ENCODE data around the gene ZNF577. TPM values are rescaled to one million over a fixed set of nuclear protein-coding genes. Genes with fewer than 3 reads are reported as not detected.
"Not testable (repeated sequence)": the region's sequence is repeated elsewhere in the genome, so short reads cannot be mapped to it uniquely, and the experiment has no call there.

ZNF577 gene
- total and polyA plus RNA-seq, 2 of the 13 experiments (the other 11 are each of a cell fraction or from before 2014, with no cell fraction given), result 5.7 to 7.6 TPM

DNA sequence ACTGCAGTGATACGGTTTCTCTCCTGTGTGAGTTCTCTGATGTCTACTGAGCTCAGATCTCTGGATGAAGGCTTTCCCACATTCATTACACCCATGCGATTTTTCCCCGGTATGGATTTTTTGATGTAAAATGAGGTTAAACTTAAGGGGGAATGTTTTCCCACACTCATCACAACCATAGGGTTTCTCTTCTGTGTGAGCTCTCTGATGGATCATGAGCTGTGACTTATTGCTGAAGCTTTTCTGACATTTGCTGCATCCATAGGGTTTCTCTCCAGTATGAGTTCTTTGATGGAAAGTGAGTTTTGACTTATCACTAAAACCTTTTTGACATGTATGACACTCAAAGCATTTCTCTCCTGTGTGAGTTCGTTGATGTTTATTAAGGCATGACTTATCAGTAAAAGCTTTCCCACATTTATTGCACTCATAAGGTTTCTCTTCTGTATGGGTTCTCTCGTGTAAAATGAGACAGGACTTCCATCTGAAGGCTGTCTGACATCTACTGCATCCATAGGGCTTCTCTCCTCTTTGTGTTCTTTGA, 27.6 kb upstream of the ZNF577 start:
- no peaks in the 10 kb centered on the region for H3K79me2 ChIP-seq (ENCODE audit: insufficient read depth, low read length)
- TF ChIP-seq ZNF235 (CRISPR knock-in tag; IDR thresholded peaks at IDR 0.05; ENCODE audit: borderline replicate concordance), result no peak
- TF ChIP-seq, protein P1, sequence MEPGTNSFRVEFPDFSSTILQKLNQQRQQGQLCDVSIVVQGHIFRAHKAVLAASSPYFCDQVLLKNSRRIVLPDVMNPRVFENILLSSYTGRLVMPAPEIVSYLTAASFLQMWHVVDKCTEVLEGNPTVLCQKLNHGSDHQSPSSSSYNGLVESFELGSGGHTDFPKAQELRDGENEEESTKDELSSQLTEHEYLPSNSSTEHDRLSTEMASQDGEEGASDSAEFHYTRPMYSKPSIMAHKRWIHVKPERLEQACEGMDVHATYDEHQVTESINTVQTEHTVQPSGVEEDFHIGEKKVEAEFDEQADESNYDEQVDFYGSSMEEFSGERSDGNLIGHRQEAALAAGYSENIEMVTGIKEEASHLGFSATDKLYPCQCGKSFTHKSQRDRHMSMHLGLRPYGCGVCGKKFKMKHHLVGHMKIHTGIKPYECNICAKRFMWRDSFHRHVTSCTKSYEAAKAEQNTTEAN (CRISPR knock-in tag; conservative IDR thresholded peaks at IDR 0.05), result no peak
- TF ChIP-seq ZNF230 (CRISPR knock-in tag; IDR thresholded peaks at IDR 0.05), result no peak
- TF ChIP-seq, protein P2, sequence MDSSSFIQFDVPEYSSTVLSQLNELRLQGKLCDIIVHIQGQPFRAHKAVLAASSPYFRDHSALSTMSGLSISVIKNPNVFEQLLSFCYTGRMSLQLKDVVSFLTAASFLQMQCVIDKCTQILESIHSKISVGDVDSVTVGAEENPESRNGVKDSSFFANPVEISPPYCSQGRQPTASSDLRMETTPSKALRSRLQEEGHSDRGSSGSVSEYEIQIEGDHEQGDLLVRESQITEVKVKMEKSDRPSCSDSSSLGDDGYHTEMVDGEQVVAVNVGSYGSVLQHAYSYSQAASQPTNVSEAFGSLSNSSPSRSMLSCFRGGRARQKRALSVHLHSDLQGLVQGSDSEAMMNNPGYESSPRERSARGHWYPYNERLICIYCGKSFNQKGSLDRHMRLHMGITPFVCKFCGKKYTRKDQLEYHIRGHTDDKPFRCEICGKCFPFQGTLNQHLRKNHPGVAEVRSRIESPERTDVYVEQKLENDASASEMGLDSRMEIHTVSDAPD (CRISPR knock-in tag; IDR thresholded peaks at IDR 0.05), result no peak
- TF ChIP-seq, protein P3, sequence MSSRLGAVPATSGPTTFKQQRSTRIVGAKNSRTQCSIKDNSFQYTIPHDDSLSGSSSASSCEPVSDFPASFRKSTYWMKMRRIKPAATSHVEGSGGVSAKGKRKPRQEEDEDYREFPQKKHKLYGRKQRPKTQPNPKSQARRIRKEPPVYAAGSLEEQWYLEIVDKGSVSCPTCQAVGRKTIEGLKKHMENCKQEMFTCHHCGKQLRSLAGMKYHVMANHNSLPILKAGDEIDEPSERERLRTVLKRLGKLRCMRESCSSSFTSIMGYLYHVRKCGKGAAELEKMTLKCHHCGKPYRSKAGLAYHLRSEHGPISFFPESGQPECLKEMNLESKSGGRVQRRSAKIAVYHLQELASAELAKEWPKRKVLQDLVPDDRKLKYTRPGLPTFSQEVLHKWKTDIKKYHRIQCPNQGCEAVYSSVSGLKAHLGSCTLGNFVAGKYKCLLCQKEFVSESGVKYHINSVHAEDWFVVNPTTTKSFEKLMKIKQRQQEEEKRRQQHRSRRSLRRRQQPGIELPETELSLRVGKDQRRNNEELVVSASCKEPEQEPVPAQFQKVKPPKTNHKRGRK (CRISPR knock-in tag; IDR thresholded peaks at IDR 0.05), result no peak
- TF ChIP-seq ZNF274 (CRISPR knock-in tag; IDR thresholded peaks at IDR 0.05), result peak; percentile 88; the same call in 1 of the 2 replicates
- no peak for TF ChIP-seq FIP1L1 (IDR thresholded peaks at IDR 0.05; ENCODE audit: borderline replicate concordance, insufficient read depth, low read depth, low read length)
- no peak for TF ChIP-seq IKZF1 (IDR thresholded peaks at IDR 0.05)
- POLR2A ChIA-PET, result no interaction called here
- no peaks in the 10 kb centered on the region for H3K36me3 ChIP-seq (replicated peaks in 1 of 2; ENCODE audit: control insufficient read depth in 1 of 2, insufficient read depth in 2 of 2, low read length in 2 of 2)
- 28% methylated on average over 5 of the region's 5 CpGs for WGBS (ENCODE audit: low lambda C conversion rate)
- BruUV-seq (replicated peaks), result no TSS peak
- no peaks in the 10 kb centered on the region for H3K4me1 ChIP-seq (ENCODE audit: insufficient read depth, low read length)
- no peaks in the 10 kb centered on the region for H4K20me1 ChIP-seq (ENCODE audit: insufficient read depth, low read length)
- intact Hi-C loops (cut with micrococcal nuclease; ENCODE audit: unreplicated experiment) (no loop called here), in situ Hi-C loops (cut with HindIII; ENCODE audit: extremely low pct_ligation_motif_present, low pct_unique_long_range_greater_than_20kb) (no loop called here)
- no peaks in the 10 kb centered on the region for H3K27me3 ChIP-seq (ENCODE audit: control insufficient read depth in 1 of 2, insufficient read depth in 2 of 2, low read length in 2 of 2)
- ATAC-seq, result no peak
- CTCF ChIA-PET (ENCODE audit: low intra/inter-chr PET ratio, low total read pairs), result no interaction called here
- no peak overlapping the region for H3K27ac ChIP-seq (ENCODE audit: extremely low read length, insufficient read depth, low read length)
- DNase-seq (ENCODE audit: low spot score), result no peak
- H3K4me2 ChIP-seq (ENCODE audit: low read depth, low read length), result no peak overlapping the region
- no peak overlapping the region for H3K9ac ChIP-seq (ENCODE audit: insufficient read depth, low read depth, low read length)
- H2AFZ ChIP-seq (ENCODE audit: low read length), result no peak overlapping the region
- H3K4me3 ChIP-seq (replicated peaks in 1 of 3; ENCODE audit: insufficient read depth in 1 of 3, low read depth in 2 of 3, low read length in 3 of 3), result no peak overlapping the region
- no peak for FAIRE-seq
- peaks cover 86% of the 10 kb centered on the region for H3K9me3 ChIP-seq (ENCODE audit: low read length)

DNA sequence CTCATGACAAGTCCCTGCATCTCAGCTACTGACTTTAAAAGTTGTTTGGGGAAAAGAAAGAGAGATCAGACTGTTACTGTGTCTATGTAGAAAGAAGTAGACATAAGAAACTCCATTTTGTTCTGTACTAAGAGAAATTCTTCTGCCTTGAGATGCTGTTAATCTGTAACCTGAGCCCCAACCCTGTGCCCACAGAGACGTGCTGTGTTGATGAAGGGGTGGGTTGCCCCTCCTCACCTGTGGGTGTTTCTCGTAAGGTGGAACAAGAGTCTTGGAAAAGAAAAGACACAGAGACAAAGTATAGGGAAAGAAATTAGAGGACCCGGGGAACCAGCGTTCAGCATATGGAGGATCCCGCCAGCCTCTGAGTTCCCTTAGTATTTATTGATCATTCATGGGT, 20.2 kb upstream of the ZNF577 start:
- POLR2A ChIA-PET; DNase-seq (ENCODE audit: low spot score); H3K27me3 ChIP-seq (ENCODE audit: control insufficient read depth in 1 of 2, insufficient read depth in 2 of 2, low read length in 2 of 2); ATAC-seq; in situ Hi-C loops (cut with HindIII; ENCODE audit: extremely low pct_ligation_motif_present, low pct_unique_long_range_greater_than_20kb); H3K27ac ChIP-seq (ENCODE audit: extremely low read length, insufficient read depth, low read length); H3K4me3 ChIP-seq (replicated peaks in 1 of 3; ENCODE audit: insufficient read depth in 1 of 3, low read depth in 2 of 3, low read length in 3 of 3); CTCF ChIA-PET (ENCODE audit: low intra/inter-chr PET ratio, low total read pairs); H3K36me3 ChIP-seq (replicated peaks in 1 of 2; ENCODE audit: control insufficient read depth in 1 of 2, insufficient read depth in 2 of 2, low read length in 2 of 2); H3K9ac ChIP-seq (ENCODE audit: insufficient read depth, low read depth, low read length); H2AFZ ChIP-seq (ENCODE audit: low read length); intact Hi-C loops (cut with micrococcal nuclease; ENCODE audit: unreplicated experiment); BruUV-seq (replicated peaks); FAIRE-seq; H4K20me1 ChIP-seq (ENCODE audit: insufficient read depth, low read length): not testable (repeated sequence)
- peaks cover 28% of the 10 kb centered on the region for H3K4me1 ChIP-seq (ENCODE audit: insufficient read depth, low read length)
- peaks cover 16% of the 10 kb centered on the region for H3K79me2 ChIP-seq (ENCODE audit: insufficient read depth, low read length)
- peak overlapping the region; percentile 29; the same call in 1 of the 2 replicates for H3K4me2 ChIP-seq (ENCODE audit: low read depth, low read length)
- H3K9me3 ChIP-seq (ENCODE audit: low read length), result peaks cover 28% of the 10 kb centered on the region
- 11% methylated on average over 5 of the region's 5 CpGs for WGBS (ENCODE audit: low lambda C conversion rate)
